HL-60 (cell line): Measurements from ENCODE around the gene SOCS7.

ENCODE experiments used
- POLR2AphosphoS5 ChIP-seq: IDR thresholded peaks from 2 replicates; pipeline ENCODE4 v1.6.1; 2012; ENCODE audit warnings: low read depth
- REST ChIP-seq: IDR thresholded peaks from 2 replicates; pipeline ENCODE4 v1.6.1; 2012; ENCODE audit warnings: low read depth; ENCODE audit not compliant: insufficient replicate concordance
- TF ChIP-seq, protein P1 (sequence below): IDR thresholded peaks from one replicate; pipeline ENCODE4 v1.5.1; 2011; ENCODE audit warnings: low read length, control low read depth, inconsistent platforms; ENCODE audit not compliant: insufficient read depth

GRCh38 chr17:38424297-38424972 is 72.8 kb downstream of the SOCS7 start:
- TF ChIP-seq, protein P1, sequence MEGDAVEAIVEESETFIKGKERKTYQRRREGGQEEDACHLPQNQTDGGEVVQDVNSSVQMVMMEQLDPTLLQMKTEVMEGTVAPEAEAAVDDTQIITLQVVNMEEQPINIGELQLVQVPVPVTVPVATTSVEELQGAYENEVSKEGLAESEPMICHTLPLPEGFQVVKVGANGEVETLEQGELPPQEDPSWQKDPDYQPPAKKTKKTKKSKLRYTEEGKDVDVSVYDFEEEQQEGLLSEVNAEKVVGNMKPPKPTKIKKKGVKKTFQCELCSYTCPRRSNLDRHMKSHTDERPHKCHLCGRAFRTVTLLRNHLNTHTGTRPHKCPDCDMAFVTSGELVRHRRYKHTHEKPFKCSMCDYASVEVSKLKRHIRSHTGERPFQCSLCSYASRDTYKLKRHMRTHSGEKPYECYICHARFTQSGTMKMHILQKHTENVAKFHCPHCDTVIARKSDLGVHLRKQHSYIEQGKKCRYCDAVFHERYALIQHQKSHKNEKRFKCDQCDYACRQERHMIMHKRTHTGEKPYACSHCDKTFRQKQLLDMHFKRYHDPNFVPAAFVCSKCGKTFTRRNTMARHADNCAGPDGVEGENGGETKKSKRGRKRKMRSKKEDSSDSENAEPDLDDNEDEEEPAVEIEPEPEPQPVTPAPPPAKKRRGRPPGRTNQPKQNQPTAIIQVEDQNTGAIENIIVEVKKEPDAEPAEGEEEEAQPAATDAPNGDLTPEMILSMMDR, result no peak
- no peak for TF ChIP-seq REST
- TF ChIP-seq POLR2AphosphoS5, result no peak
